Activated B cell treated with CpG ODN at 0.5 μM for 24 hours (primary cell): ENCODE measurements around the gene THAP3. TPM values are rescaled to one million over a fixed set of nuclear protein-coding genes. Genes with fewer than 3 reads are reported as not detected.
"Not testable (repeated sequence)": the region's sequence is repeated elsewhere in the genome, so short reads cannot be mapped to it uniquely, and the experiment has no call there.

Source experiments
- ATAC-seq: fragments of 200-7000 bp; cut with Tn5 transposase; one replicate; pipeline ENCODE4 v1.10.0; 2021; ENCODE audit warnings: low read depth, mild to moderate bottlenecking, moderate library complexity
- CTCF ChIA-PET: fragments of 350-600 bp; sonication (Branson Sonifier 250); formaldehyde crosslinking; loops from one replicate; lab custom pipeline; 2021; ENCODE audit warnings: antibody characterized with exemption; lab: Charles Lee
- POLR2A ChIA-PET: fragments of 350-600 bp; sonication (Branson Sonifier 250); formaldehyde crosslinking; loops from one replicate; lab custom pipeline; 2021; ENCODE audit warnings: antibody characterized with exemption; lab: Charles Lee
- DNase-seq: peaks from one replicate; pipeline ENCODE4 v3.0.0; 2022
- H3K27ac Mint-ChIP-seq: one replicate; pipeline ENCODE4 v1.8.0; 2020; ENCODE audit warnings: mixed read lengths
- H3K27me3 Mint-ChIP-seq: one replicate; pipeline ENCODE4 v1.8.0; 2021; ENCODE audit warnings: mixed read lengths
- H3K36me3 Mint-ChIP-seq: one replicate; pipeline ENCODE4 v1.8.0; 2021; ENCODE audit warnings: low read depth, mixed read lengths
- H3K4me1 Mint-ChIP-seq: one replicate; pipeline ENCODE4 v1.8.0; 2021; ENCODE audit warnings: mixed read lengths
- H3K4me3 Mint-ChIP-seq: one replicate; pipeline ENCODE4 v1.8.0; 2020; ENCODE audit warnings: mild to moderate bottlenecking, mixed read lengths
- H3K9me3 Mint-ChIP-seq: one replicate; pipeline ENCODE4 v1.8.0; 2020; ENCODE audit warnings: mixed read lengths
- intact Hi-C: fragments of 100-400 bp; cut with micrococcal nuclease; formaldehyde crosslinking; loops from one replicate; pipeline ENCODE4 v1.15.1; 2024
- total RNA-seq: library from RNA; stranded (reverse); gene quantifications from 2 replicates; pipeline ENCODE4 v1.2.3, GENCODE V29; 2022
- TF ChIP-seq, protein P1 (sequence below): fragments of 200-600 bp; IDR thresholded peaks from one replicate; pipeline ENCODE4 v1.8.0; 2022; ENCODE audit warnings: antibody characterized with exemption, mild to moderate bottlenecking

The THAP3 gene
- total RNA-seq, 1 donor from 2014 or later, result 21.3 TPM

DNA sequence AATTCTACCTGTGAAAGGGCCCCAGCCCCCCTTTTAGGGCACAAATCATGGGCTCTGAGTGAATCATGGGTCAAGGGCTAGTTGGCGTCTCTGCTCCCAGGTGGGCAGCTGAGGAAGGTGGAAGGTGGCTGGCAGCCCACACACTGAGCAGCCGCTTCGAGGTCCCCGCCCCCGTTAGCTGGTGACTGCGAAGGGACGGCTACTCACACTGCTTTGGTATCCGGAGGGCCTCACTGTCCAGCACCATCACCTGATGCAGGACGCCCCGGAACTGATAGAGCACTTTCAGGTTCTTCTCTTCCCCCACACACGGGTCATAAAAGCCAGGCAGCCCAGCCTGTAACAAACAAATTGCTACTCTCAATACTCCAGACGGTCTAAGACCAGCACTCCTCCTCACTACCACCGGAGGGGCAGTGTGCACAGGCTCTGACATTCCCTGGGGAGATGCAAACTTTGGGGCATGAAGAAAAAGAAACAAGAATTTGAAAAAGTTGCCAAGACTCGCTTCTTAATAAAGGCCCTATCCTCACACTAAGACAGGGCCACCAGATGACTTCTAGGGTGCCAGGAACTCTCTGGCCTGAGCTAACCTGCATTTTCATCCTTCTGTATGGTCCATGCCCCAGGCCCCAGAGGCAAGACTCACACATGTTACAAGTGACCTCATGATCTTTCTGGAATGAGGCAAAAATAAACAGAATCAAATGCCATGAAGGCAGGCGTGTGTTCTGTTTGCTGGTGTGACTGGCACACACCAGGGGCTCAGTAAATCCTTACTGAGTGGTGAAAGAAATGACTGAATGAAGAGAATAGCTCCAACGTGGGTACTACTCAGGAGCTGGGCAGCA is 11.5 kb downstream of the THAP3 start:
- ChIA-PET CTCF (interaction anchor here (1.3 kb wide), 1 partner anchor 150 kb away, joined by 3 read pairs; no protein-coding TSS in a partner anchor), POLR2A (interaction anchor here (0.6 kb wide), 1 partner anchor 92 kb away, joined by 7 read pairs; no protein-coding TSS in a partner anchor)
- H3K36me3 Mint-ChIP-seq, result peaks cover 78% of the 10 kb centered on the region

DNA sequence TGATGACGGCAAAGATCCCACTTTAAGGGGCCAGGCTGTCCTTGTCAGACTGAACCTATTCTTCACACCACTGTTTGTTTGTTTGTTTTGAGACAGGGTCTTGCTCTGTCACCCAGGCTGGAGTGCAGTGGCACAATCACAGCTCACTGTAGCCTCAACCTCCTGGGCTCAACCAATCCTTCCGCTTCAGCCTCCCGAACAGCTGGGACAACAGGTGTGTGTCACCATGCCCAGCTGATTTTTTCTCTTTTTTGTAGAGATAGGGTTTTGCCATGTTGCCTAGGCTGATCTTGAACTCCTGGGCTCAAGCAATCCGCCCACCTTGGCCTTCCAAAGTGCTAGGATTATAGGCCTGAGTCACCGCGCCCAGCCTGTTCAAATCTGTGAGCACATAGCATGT is 12.1 kb downstream of the THAP3 start:
- ChIA-PET CTCF (interaction anchor here (1.3 kb wide), 1 partner anchor 151 kb away, joined by 3 read pairs; no protein-coding TSS in a partner anchor), POLR2A (interaction anchor here (0.6 kb wide), 1 partner anchor 92 kb away, joined by 7 read pairs; no protein-coding TSS in a partner anchor)
- H3K9me3 Mint-ChIP-seq, intact Hi-C loops, H3K4me1 Mint-ChIP-seq, DNase-seq, ATAC-seq, H3K4me3 Mint-ChIP-seq, H3K27me3 Mint-ChIP-seq, H3K27ac Mint-ChIP-seq: not testable (repeated sequence)
- peaks cover 84% of the 10 kb centered on the region for H3K36me3 Mint-ChIP-seq

More for the DNA sequence above, 11.5 kb downstream of the THAP3 start:
- no peaks in the 10 kb centered on the region for H3K4me1 Mint-ChIP-seq
- DNase-seq, result no peak
- intact Hi-C loops, result no loop called here
- no peak overlapping the region for H3K4me3 Mint-ChIP-seq
- H3K27me3 Mint-ChIP-seq, result no peaks in the 10 kb centered on the region
- TF ChIP-seq, protein P1, sequence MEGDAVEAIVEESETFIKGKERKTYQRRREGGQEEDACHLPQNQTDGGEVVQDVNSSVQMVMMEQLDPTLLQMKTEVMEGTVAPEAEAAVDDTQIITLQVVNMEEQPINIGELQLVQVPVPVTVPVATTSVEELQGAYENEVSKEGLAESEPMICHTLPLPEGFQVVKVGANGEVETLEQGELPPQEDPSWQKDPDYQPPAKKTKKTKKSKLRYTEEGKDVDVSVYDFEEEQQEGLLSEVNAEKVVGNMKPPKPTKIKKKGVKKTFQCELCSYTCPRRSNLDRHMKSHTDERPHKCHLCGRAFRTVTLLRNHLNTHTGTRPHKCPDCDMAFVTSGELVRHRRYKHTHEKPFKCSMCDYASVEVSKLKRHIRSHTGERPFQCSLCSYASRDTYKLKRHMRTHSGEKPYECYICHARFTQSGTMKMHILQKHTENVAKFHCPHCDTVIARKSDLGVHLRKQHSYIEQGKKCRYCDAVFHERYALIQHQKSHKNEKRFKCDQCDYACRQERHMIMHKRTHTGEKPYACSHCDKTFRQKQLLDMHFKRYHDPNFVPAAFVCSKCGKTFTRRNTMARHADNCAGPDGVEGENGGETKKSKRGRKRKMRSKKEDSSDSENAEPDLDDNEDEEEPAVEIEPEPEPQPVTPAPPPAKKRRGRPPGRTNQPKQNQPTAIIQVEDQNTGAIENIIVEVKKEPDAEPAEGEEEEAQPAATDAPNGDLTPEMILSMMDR, result no peak
- peak; percentile 49 for ATAC-seq
- peak overlapping the region; percentile 44 for H3K27ac Mint-ChIP-seq
- H3K9me3 Mint-ChIP-seq, result no peaks in the 10 kb centered on the region

DNA sequence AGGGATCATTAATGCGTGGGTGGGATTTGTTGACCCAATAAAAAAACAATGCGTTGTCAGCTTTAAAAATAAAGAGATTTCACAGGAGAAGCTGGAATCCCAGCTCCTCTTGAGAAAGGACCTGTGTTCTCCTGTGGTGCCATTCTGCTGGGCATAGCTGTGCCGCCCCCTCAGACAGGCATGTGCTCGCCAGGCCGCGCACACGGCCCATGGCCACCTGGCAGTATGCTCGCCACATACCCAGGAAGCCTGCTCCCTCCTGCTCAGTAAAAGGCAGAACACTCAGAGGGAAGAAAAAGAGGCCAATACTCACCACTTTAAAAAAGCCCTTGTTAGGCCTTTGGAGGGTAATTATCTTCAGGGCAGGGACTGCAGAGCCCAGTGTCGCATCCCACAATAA is 13.1 kb downstream of the THAP3 start:
- peaks cover 84% of the 10 kb centered on the region for H3K36me3 Mint-ChIP-seq
- TF ChIP-seq, protein P1, result no peak
- ATAC-seq, result no peak
- no peaks in the 10 kb centered on the region for H3K27me3 Mint-ChIP-seq
- no peak overlapping the region for H3K27ac Mint-ChIP-seq
- H3K4me3 Mint-ChIP-seq, result no peak overlapping the region
- POLR2A ChIA-PET, result no interaction called here
- intact Hi-C loops, result no loop called here
- H3K9me3 Mint-ChIP-seq, result no peaks in the 10 kb centered on the region
- CTCF ChIA-PET, result no interaction called here
- no peak for DNase-seq
- no peaks in the 10 kb centered on the region for H3K4me1 Mint-ChIP-seq

GRCh38 chr1:6638226-6638625 is 13.6 kb downstream of the THAP3 start:
- Mint-ChIP-seq H3K9me3 (no peaks in the 10 kb centered on the region), H3K4me1 (no peaks in the 10 kb centered on the region), H3K27me3 (no peaks in the 10 kb centered on the region), H3K4me3 (no peak overlapping the region), H3K36me3 (peaks cover 83% of the 10 kb centered on the region), H3K27ac (no peak overlapping the region)
- POLR2A ChIA-PET, result no interaction called here
- TF ChIP-seq, protein P1, result no peak
- DNase-seq (no peak), ATAC-seq (no peak)
- CTCF ChIA-PET, result no interaction called here
- intact Hi-C loops, result no loop called here

GRCh38 chr1:6640867-6641266 is 16.2 kb downstream of the THAP3 start:
- H3K27ac Mint-ChIP-seq, H3K4me3 Mint-ChIP-seq, H3K27me3 Mint-ChIP-seq, ATAC-seq, H3K4me1 Mint-ChIP-seq, DNase-seq, H3K9me3 Mint-ChIP-seq, CTCF ChIA-PET: not testable (repeated sequence)
- POLR2A ChIA-PET, result interaction anchor here (0.7 kb wide), 1 partner anchor 61 kb away, joined by 3 read pairs; the partner anchor contains the start of gene DNAJC11
- peaks cover 77% of the 10 kb centered on the region for H3K36me3 Mint-ChIP-seq
- intact Hi-C loops, result loop anchor here (10.0 kb wide), 1 partner anchor 396 kb away; the partner anchor contains the start of gene HES3

- H3K4me1 Mint-ChIP-seq, result peaks cover 2% of the 10 kb centered on the region
- no peak for DNase-seq
- POLR2A ChIA-PET, result interaction anchor here (0.6 kb wide), 1 partner anchor 20 kb away, joined by 3 read pairs; no protein-coding TSS in a partner anchor
- intact Hi-C loops, result loop anchor here (10.0 kb wide), 1 partner anchor 400 kb away; the partner anchor contains the start of gene HES3
- peaks cover 44% of the 10 kb centered on the region for H3K36me3 Mint-ChIP-seq
- H3K9me3 Mint-ChIP-seq, result no peaks in the 10 kb centered on the region
- H3K27me3 Mint-ChIP-seq, result no peaks in the 10 kb centered on the region
- no peak overlapping the region for H3K27ac Mint-ChIP-seq
- CTCF ChIA-PET, result interaction anchor here (2.2 to 2.9 kb wide), 3 partner anchors 90 to 160 kb away, joined by 8 to 16 read pairs (median 11); partner anchors contain the start of genes NOL9 and TAS1R1
- no peak overlapping the region for H3K4me3 Mint-ChIP-seq
- TF ChIP-seq, protein P1, result no peak
- ATAC-seq, result no peak
Observed at GRCh38 chr1:6645018-6645417, 20.4 kb downstream of the THAP3 start.
